ENCODE results near the gene ASB13. TPM values are rescaled to one million over a fixed set of nuclear protein-coding genes. Genes with fewer than 3 reads are reported as not detected.
"Not testable (repeated sequence)": the region's sequence is repeated elsewhere in the genome, so short reads cannot be mapped to it uniquely, and the experiment has no call there.

The ASB13 gene
- total RNA-seq, 1 experiment from 2014 or later: 25.9 TPM

DNA sequence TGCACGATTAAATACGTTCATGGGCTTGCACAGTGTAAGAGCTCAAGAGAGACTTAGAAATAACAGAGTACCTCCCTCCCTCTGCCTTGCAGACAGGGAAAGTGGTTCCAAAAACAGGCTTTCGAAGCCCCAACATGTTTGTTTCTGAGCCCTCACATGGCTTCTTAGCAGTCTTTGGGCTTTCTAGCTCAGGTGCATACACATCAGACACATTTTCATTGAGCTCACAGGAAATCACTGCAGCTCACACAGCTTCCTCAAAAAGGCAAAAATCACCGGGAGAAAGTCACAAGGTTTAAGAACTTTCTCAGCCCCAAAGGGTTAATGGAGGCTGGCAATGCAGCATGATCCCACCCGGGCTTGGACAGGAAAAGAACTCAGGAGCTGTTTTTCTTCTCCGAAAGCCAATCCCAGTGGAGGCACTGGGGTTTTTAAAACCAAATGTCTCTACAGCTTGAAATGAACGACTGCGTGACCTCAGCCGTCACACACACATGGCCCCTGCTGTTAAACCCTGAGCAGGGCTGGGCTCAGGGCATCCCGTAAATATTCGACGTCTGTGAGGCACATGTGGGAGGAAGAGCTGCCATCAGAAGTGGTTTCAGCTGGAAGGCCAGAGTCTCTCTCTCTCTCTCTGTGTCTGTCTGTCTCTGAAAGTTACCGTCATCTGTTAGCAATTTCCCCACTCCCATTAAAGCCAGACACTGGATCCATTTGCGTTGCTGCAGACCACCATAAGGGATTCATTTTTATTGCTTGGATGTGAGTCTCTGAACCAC lies 71.9 kb downstream of the ASB13 start (continued):
- no peak for TF ChIP-seq CBX3 (IDR thresholded peaks at IDR 0.05; ENCODE audit: low read depth)
- no peak for TF ChIP-seq ELF1 (IDR thresholded peaks at IDR 0.05; ENCODE audit: borderline replicate concordance, low read depth)

DNA sequence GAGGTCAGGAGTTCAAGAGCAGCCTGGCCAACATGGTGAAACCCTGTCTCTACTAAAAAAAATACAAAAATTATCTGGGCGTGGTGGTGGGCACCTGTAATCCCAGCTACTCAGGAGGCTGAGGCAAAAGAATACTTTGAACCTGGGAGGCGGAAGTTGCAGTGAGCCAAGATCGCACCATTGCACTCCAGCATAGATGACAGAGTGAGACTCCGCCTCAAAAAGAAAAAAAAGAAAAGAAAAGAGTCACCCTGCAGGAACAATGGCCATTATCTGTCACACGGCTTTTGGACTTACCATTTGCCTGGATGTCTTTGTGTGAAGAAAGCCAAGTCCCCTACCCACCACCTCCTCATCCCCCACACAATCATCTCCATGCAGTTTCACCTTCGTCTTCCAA lies 73.0 kb downstream of the ASB13 start:
- RAD21 ChIA-PET (ENCODE audit: low non-redundant PET in 1 of 2, low total read pairs in 2 of 2, uncharacterized antibody in 2 of 2, unreplicated experiment in 2 of 2); H4K20me1 ChIP-seq (ENCODE audit: insufficient read depth); DNase-seq (ENCODE audit: low read depth, low spot score); H3K9ac ChIP-seq (ENCODE audit: low read length); H2AFZ ChIP-seq (ENCODE audit: low read depth, low read length, poor library complexity, severe bottlenecking); H3K27ac ChIP-seq (ENCODE audit: low read depth, low read length); H3K4me3 ChIP-seq (replicated peaks in 1 of 2; ENCODE audit: low read depth in 1 of 2, low read length in 2 of 2); ATAC-seq; H3K4me2 ChIP-seq (ENCODE audit: low read length); H3K79me2 ChIP-seq (ENCODE audit: insufficient read depth, low read length); H3K36me3 ChIP-seq (ENCODE audit: control insufficient read depth in 1 of 2, insufficient read depth in 2 of 2, low read length in 2 of 2); CTCF ChIA-PET; BruUV-seq (replicated peaks); H3K27me3 ChIP-seq (ENCODE audit: insufficient read depth, low read length); H3K9me2 ChIP-seq (ENCODE audit: insufficient read depth); H3K9me3 ChIP-seq (ENCODE audit: control insufficient read depth in 1 of 2, insufficient read depth in 1 of 2, low read depth in 1 of 2, low read length in 2 of 2); intact Hi-C loops (cut with micrococcal nuclease); POLR2A ChIA-PET: not testable (repeated sequence)
- H3K4me1 ChIP-seq (ENCODE audit: control insufficient read depth in 1 of 2, insufficient read depth in 2 of 2, low read length in 2 of 2): peaks cover 5 to 44% of the 10 kb centered on the region in 2 experiments

DNA sequence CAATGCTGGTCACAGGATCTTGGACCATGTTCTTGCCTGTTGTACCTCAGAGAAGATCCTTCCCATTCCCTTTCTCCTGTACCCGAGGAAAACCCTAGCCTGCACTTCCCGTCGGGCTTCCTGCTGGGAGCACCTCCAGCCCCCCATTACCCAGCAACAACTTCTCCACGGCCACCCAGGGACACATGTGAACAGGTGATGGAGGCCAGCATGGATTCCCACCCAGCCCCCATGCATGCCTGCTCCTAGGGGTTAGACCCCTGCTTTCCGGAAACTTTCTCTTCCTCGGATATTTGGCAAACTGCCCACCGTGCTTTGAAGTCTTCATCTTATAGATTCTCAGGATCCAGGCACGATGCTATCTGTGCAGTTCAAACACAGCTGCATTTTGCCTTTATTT lies 74.3 kb downstream of the ASB13 start:
- Histone ChIP-seq H2AFZ (ENCODE audit: low read depth, low read length, poor library complexity, severe bottlenecking) (no peak overlapping the region), H3K27me3 (ENCODE audit: insufficient read depth, low read length) (no peaks in the 10 kb centered on the region), H3K4me3 (replicated peaks in 1 of 2; ENCODE audit: low read depth in 1 of 2, low read length in 2 of 2) (no peak overlapping the region), H3K4me2 (ENCODE audit: low read length) (no peak overlapping the region), H3K9me3 (ENCODE audit: control insufficient read depth in 1 of 2, insufficient read depth in 1 of 2, low read depth in 1 of 2, low read length in 2 of 2) (no peaks in the 10 kb centered on the region), H3K9me2 (ENCODE audit: insufficient read depth) (no peaks in the 10 kb centered on the region), H3K36me3 (ENCODE audit: control insufficient read depth in 1 of 2, insufficient read depth in 2 of 2, low read length in 2 of 2) (no peaks in the 10 kb centered on the region), H3K79me2 (ENCODE audit: insufficient read depth, low read length) (no peaks in the 10 kb centered on the region), H3K4me1 (ENCODE audit: control insufficient read depth in 1 of 2, insufficient read depth in 2 of 2, low read length in 2 of 2) (peaks cover 5 to 39% of the 10 kb centered on the region in 2 experiments), H4K20me1 (ENCODE audit: insufficient read depth) (no peaks in the 10 kb centered on the region), H3K27ac (ENCODE audit: low read depth, low read length) (no peak overlapping the region), H3K9ac (ENCODE audit: low read length) (no peak overlapping the region)
- DNase-seq (ENCODE audit: low read depth, low spot score) (no peak), ATAC-seq (no peak)
- ChIA-PET CTCF (no interaction called here), POLR2A (no interaction called here), RAD21 (ENCODE audit: low non-redundant PET in 1 of 2, low total read pairs in 2 of 2, uncharacterized antibody in 2 of 2, unreplicated experiment in 2 of 2) (no interaction called here)
- intact Hi-C loops (cut with micrococcal nuclease): no loop called here
- BruUV-seq (replicated peaks): no TSS peak
- TF ChIP-seq SIN3A (IDR thresholded peaks at IDR 0.05; ENCODE audit: low read depth) (no peak), CEBPB (IDR thresholded peaks at IDR 0.05; ENCODE audit: low read depth) (no peak), JUND (IDR thresholded peaks at IDR 0.05) (no peak), EZH2 (IDR thresholded peaks at IDR 0.05) (no peak), RAD21 (IDR thresholded peaks at IDR 0.05; ENCODE audit: low read depth) (no peak), POLR2AphosphoS5 (IDR thresholded peaks at IDR 0.05; ENCODE audit: low read depth, low read length) (no peak), SP1 (IDR thresholded peaks at IDR 0.05; ENCODE audit: low read depth) (no peak)
- TF ChIP-seq, protein P1, sequence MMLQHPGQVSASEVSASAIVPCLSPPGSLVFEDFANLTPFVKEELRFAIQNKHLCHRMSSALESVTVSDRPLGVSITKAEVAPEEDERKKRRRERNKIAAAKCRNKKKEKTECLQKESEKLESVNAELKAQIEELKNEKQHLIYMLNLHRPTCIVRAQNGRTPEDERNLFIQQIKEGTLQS (IDR thresholded peaks at IDR 0.05): no peak
- TF ChIP-seq, protein P2, sequence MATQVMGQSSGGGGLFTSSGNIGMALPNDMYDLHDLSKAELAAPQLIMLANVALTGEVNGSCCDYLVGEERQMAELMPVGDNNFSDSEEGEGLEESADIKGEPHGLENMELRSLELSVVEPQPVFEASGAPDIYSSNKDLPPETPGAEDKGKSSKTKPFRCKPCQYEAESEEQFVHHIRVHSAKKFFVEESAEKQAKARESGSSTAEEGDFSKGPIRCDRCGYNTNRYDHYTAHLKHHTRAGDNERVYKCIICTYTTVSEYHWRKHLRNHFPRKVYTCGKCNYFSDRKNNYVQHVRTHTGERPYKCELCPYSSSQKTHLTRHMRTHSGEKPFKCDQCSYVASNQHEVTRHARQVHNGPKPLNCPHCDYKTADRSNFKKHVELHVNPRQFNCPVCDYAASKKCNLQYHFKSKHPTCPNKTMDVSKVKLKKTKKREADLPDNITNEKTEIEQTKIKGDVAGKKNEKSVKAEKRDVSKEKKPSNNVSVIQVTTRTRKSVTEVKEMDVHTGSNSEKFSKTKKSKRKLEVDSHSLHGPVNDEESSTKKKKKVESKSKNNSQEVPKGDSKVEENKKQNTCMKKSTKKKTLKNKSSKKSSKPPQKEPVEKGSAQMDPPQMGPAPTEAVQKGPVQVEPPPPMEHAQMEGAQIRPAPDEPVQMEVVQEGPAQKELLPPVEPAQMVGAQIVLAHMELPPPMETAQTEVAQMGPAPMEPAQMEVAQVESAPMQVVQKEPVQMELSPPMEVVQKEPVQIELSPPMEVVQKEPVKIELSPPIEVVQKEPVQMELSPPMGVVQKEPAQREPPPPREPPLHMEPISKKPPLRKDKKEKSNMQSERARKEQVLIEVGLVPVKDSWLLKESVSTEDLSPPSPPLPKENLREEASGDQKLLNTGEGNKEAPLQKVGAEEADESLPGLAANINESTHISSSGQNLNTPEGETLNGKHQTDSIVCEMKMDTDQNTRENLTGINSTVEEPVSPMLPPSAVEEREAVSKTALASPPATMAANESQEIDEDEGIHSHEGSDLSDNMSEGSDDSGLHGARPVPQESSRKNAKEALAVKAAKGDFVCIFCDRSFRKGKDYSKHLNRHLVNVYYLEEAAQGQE (IDR thresholded peaks at IDR 0.05; ENCODE audit: low read depth): no peak
- TF ChIP-seq, protein P3, sequence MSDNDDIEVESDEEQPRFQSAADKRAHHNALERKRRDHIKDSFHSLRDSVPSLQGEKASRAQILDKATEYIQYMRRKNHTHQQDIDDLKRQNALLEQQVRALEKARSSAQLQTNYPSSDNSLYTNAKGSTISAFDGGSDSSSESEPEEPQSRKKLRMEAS (IDR thresholded peaks at IDR 0.05): no peak

All from HCT116 (cell line).